Measurements from ENCODE around the gene ELAVL2. TPM values are rescaled to one million over a fixed set of nuclear protein-coding genes. Genes with fewer than 3 reads are reported as not detected.

Gene ELAVL2
- total RNA-seq, 1 experiment from 2014 or later = 35.9 TPM

GRCh38 chr9:23855873-23856604 is 30.0 kb upstream of the ELAVL2 start:
- TF ChIP-seq ZNF396 (CRISPR knock-in tag; IDR thresholded peaks at IDR 0.05; ENCODE audit: borderline replicate concordance) (no peak), CREB1 (CRISPR knock-in tag; IDR thresholded peaks at IDR 0.05) (no peak), ZNF532 (CRISPR knock-in tag; IDR thresholded peaks at IDR 0.05; ENCODE audit: borderline replicate concordance) (no peak), GABPB1 (CRISPR knock-in tag; IDR thresholded peaks at IDR 0.05) (no peak), HMGA2 (CRISPR knock-in tag; IDR thresholded peaks at IDR 0.05) (no peak), ZNF263 (CRISPR knock-in tag; IDR thresholded peaks at IDR 0.05; ENCODE audit: low read depth) (no peak), FOXP4 (CRISPR knock-in tag; IDR thresholded peaks at IDR 0.05) (no peak), PRDM15 (CRISPR knock-in tag; IDR thresholded peaks at IDR 0.05) (no peak), KAT7 (CRISPR knock-in tag; IDR thresholded peaks at IDR 0.05; ENCODE audit: borderline replicate concordance) (no peak), E2F4 (CRISPR knock-in tag; IDR thresholded peaks at IDR 0.05; ENCODE audit: borderline replicate concordance, low read depth) (no peak), PREB (CRISPR knock-in tag; IDR thresholded peaks at IDR 0.05; ENCODE audit: borderline replicate concordance) (no peak), FOXP1 (CRISPR knock-in tag; IDR thresholded peaks at IDR 0.05; ENCODE audit: borderline replicate concordance) (no peak), SMAD3 (CRISPR knock-in tag; IDR thresholded peaks at IDR 0.05; ENCODE audit: borderline replicate concordance) (no peak), FOXK1 (CRISPR knock-in tag; IDR thresholded peaks at IDR 0.05) (no peak), ATF2 (CRISPR knock-in tag; IDR thresholded peaks at IDR 0.05; ENCODE audit: borderline replicate concordance, low read depth) (no peak), NR2C2 (CRISPR knock-in tag; IDR thresholded peaks at IDR 0.05) (no peak)
- DNase-seq (ENCODE audit: low spot score) (no peak), ATAC-seq (no peak)
- H3K9me3 Mint-ChIP-seq = peaks cover 11% of the 10 kb centered on the region
- H3K27ac Mint-ChIP-seq = no peak overlapping the region
- H3K4me3 Mint-ChIP-seq = no peak overlapping the region
- ChIA-PET POLR2A (no interaction called here), CTCF (no interaction called here)
- no peaks in the 10 kb centered on the region for H3K36me3 Mint-ChIP-seq
- H3K27me3 Mint-ChIP-seq (ENCODE audit: low read depth) = peaks cover 14% of the 10 kb centered on the region
- H3K4me1 Mint-ChIP-seq = peaks cover 12% of the 10 kb centered on the region
